GM21576 (cell line): ENCODE results near the gene SUGT1.

Experiments
- ATAC-seq: cut with Tn5 transposase; IDR thresholded peaks from one replicate; pipeline ENCODE4 v1.9.1; 2021; ENCODE audit warnings: mild to moderate bottlenecking, moderate library complexity; ENCODE audit not compliant: unreplicated experiment

Gene SUGT1

DNA sequence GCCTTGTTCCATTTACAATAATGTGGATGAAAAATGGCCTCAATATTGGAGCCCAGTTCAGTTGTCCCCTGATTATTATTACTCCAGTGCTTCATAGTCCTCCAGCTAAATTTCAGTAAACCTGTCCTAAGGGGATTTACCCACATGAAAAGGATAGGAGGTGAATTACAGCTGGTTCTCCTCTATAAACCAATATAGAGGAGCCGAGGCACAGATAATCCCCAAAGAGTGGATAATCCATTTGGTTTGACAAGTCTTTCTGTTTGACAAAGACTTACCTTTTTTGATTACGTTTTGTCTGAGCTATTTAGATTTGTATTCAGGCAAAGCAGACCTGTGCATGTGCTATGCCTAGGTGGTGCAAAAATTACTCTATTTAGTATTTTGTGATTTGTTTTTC, 84.3 kb downstream of the SUGT1 start:
- no peak for ATAC-seq

- no peak for ATAC-seq
These were observed 84.8 kb downstream of the SUGT1 start for GRCh38 chr13:52737451-52737850.

DNA sequence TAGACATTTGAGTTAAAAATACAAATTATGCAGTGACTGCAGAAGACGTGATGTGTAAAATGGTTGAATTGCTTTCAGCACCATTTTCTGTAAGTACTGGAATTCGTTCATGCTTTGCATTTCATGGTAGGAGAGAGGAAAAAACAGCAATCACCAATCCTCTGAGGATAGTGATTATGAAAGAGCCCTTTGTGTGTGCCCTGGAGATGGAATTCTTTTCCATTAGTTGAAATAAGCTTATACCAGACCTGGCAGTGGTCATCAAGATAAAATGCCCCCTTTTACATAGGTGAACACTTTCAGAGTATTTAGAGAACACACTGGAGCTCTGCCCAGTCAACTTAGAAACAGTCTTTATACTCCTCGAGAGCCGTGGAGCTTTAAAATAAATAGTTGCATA, 85.3 kb downstream of the SUGT1 start:
- ATAC-seq: no peak

GRCh38 chr13:52738719-52739467, 86.3 kb downstream of the SUGT1 start:
- ATAC-seq: no peak

DNA sequence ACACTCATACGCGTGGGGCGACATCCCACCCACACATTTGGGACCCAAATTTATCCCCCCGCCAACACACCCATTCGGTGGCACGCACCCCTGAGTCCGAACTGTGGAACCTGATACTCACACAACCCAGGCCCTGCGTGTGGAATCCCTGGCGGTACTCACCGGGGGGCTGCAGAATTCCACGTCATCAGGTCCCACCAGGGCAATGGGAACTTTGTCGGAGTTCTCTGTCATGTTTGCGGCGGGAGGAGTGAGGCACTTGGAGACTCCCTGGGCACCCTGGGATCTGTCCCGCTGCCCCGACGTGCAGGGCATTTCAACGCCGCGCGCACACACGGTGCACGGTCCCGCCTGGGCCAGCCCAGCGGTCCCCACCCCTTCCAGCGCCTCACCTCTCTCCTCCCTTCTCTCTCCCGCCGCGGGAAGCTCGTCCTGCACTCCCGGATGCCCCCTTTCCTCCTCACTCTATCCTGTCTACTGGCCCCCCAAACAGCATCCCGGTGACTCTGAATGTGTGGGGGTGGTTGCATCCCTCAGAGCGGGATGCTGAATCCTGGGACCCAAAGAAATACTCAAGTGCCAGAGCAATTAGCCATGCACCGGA, 86.9 kb downstream of the SUGT1 start, which contains the start of gene CNMD:
Gene CNMD, minus strand, starts transcription at position 353 of the 604 bp plus-strand sequence. Its CDS starts 119 bp downstream, at position 234.
- ATAC-seq: no peak

DNA sequence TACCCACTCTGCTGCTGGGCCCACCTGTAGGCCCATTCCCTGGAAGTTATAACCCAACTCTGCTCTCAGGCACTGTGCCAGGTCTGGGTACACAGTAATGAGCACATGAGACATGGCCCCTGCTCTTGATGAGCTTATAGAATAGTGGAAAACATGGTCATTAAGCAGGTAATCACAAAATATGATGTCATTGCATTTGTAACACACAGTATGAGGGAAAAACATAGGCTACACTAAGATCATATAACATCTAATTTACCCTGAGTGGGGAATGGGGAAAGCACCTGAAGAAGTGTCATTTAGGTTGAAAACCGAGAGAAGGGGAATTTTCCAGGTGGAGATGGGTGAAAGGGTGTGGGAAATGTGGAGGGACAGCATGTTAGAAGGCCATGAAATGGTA, 90.9 kb downstream of the SUGT1 start:
- no peak for ATAC-seq

DNA sequence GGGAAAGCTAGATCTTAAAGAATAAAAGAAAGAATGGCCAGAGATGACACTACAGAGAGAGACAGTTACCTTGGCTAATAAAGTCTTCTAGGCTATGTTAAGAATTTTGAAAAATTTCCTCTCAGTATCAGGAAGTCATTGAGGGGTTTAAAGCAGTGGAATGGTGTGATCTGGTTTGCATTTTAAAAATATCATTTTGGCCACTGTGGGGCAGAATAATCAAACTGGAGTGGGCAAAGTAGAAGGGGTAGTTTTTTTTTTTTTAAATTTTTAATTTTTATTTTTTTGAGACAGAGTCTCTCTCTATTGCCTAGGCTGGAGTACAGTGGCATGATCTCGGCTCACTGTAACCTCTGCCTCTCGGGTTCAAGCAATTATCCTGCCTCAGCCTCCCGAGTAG, 91.4 kb downstream of the SUGT1 start:
- no peak for ATAC-seq

- ATAC-seq: no peak
These were observed 92.3 kb downstream of the SUGT1 start for GRCh38 chr13:52744842-52745375.

- ATAC-seq: no peak
These were observed 93.5 kb downstream of the SUGT1 start for GRCh38 chr13:52746141-52746540.

- ATAC-seq: no peak
These were observed 96.8 kb downstream of the SUGT1 start for GRCh38 chr13:52749419-52749818.
